GM19043 (cell line): ENCODE data around the gene ARHGEF39.

ENCODE experiments used
- ATAC-seq: cut with Tn5 transposase; IDR thresholded peaks from one replicate; pipeline ENCODE4 v1.9.1; 2021; ENCODE audit warnings: low read depth; ENCODE audit not compliant: unreplicated experiment

ARHGEF39 gene

GRCh38 chr9:35691757-35692301 is 26.8 kb upstream of the ARHGEF39 start:
- ATAC-seq, result no peak

GRCh38 chr9:35691334-35691650 is 26.3 kb upstream of the ARHGEF39 start:
- ATAC-seq, result no peak

- ATAC-seq, result no peak
Observed at GRCh38 chr9:35690614-35691333, 25.8 kb upstream of the ARHGEF39 start.

GRCh38 chr9:35690294-35690613 is 25.3 kb upstream of the ARHGEF39 start:
- no peak for ATAC-seq

GRCh38 chr9:35689542-35690293 is 24.7 kb upstream of the ARHGEF39 start, which contains the start of gene TPM2:
TSS of gene TPM2 (minus strand) at chr9:35689925. CDS start at chr9:35689817, 108 bp downstream.
- no peak for ATAC-seq

- no peak for ATAC-seq
Observed at GRCh38 chr9:35688558-35689541, 23.9 kb upstream of the ARHGEF39 start.

- ATAC-seq, result no peak
Observed at GRCh38 chr9:35687972-35688557, 23.1 kb upstream of the ARHGEF39 start.

- no peak for ATAC-seq
Observed at GRCh38 chr9:35687306-35687705, 22.3 kb upstream of the ARHGEF39 start.

GRCh38 chr9:35686222-35687203 is 21.5 kb upstream of the ARHGEF39 start:
- no peak for ATAC-seq

- ATAC-seq, result no peak
Observed at GRCh38 chr9:35685506-35685905, 20.5 kb upstream of the ARHGEF39 start.

- no peak for ATAC-seq
Observed at GRCh38 chr9:35684921-35685320, 19.9 kb upstream of the ARHGEF39 start.

- ATAC-seq, result no peak
Observed at GRCh38 chr9:35683323-35683722, 18.3 kb upstream of the ARHGEF39 start.

GRCh38 chr9:35682520-35683315 is 17.7 kb upstream of the ARHGEF39 start:
- ATAC-seq, result no peak

- no peak for ATAC-seq
Observed at GRCh38 chr9:35682051-35682450, 17.1 kb upstream of the ARHGEF39 start.

- ATAC-seq, result no peak
Observed at GRCh38 chr9:35681341-35682002, 16.5 kb upstream of the ARHGEF39 start.

GRCh38 chr9:35680331-35681105 is 15.5 kb upstream of the ARHGEF39 start:
- peak; percentile 78 for ATAC-seq

- no peak for ATAC-seq
Observed at GRCh38 chr9:35679766-35680330, 14.9 kb upstream of the ARHGEF39 start.
